HG03571 (cell line): Measurements from ENCODE around the gene FAM13B.
A peak's percentile ranks its signal among the peaks of the same experiment; 100 is the strongest.
"Not testable (repeated sequence)": the region's sequence is repeated elsewhere in the genome, so short reads cannot be mapped to it uniquely, and the experiment has no call there.

Experiments used
- ATAC-seq: cut with Tn5 transposase; IDR thresholded peaks from one replicate; pipeline ENCODE4 v1.9.1; 2021; ENCODE audit not compliant: unreplicated experiment

FAM13B gene

DNA sequence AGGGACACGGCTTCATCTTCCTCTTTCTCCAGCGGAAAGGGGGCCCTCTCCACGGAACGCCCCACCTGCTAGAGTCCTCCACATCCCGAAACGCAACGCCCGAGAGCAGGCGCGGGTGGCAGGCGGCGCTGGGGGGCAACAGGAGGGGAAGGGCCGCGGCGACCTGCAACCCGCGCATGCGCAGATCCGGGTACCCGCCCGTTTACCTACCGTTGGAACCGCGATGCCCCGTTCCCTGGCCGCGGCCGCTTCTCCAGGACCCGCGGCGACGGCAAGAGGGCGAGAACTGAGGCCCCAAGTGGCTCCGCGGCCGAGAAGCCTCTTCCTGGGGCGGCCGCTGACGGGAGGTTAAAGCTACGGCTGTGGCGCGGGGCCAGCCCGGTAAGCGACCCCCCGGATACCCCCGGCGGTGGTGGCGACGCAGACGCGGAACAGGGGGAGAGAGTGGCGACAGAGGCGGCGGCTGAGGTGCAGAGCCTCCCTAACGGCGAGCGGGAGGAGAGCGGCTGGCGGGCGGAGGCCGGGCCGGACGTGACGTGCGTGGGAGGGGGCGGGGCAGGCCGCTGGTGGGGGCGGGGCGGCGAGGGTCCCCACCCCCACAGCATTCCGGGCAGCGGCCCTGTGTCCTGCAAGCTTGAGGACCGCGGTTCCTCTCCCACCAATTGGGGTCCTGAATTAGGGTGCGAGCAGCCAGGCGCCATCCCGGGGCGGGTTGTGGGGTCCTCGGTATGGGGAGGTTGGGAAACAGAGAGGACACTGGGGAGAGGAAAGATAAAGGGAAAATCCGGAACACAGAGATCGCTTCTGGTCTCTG, at the start of gene FAM13B:
FAM13B (minus strand) TSS at position 508 of the 814 bp plus-strand sequence. CDS start 13,968 bp downstream, outside the sequence.
- ATAC-seq = peak; percentile 55

DNA sequence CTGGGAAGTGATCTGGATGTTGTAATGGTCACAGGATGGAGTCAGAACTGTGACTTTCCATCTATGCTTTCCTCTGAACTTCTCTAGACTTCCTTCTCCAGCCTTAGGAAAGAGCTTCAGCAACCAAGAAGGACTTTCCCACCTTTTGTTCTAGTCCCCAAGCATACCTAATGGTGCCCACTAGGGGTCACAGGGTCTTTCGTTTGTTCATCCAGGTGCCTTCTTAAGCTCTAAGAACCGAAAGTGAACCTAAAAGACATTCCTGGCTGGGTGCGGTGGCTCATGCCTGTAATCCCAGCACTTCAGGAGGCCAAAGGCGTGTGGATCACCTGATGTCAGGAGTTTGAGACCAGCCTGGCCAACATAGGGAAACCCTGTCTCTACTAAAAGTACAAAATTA, 49.2 kb upstream of the FAM13B start:
- ATAC-seq = no peak

DNA sequence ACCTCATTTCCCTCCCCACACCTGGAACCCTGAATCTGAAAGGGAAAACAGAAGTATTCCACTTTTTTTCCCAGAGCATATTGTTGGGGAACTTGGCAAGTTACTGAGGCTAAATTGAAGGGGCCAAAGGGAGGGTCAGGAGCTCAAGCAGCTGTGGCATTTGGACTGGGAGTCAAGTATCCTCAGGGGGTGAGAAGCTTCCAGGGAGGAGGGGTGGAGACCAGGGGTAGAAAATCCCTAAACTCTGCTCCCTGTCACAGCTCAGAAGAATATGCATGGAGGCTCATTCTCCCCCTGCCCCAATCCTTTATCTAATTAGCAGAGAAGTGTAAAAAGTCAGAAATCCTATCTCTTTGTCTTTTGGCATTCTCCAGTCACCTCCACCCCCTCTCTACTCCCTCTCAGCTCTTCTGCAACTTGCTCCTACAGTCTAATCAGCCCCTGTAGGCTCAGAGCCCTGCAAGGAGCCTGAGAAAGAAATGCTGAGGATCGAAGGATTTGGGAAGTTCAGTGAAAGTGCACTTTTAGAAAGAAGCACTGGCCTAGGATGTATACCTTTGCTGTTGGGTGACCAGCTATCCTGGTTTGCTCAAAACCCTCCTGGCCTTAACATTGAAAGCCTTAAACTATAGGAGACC, 45.2 kb upstream of the FAM13B start:
- ATAC-seq = no peak

DNA sequence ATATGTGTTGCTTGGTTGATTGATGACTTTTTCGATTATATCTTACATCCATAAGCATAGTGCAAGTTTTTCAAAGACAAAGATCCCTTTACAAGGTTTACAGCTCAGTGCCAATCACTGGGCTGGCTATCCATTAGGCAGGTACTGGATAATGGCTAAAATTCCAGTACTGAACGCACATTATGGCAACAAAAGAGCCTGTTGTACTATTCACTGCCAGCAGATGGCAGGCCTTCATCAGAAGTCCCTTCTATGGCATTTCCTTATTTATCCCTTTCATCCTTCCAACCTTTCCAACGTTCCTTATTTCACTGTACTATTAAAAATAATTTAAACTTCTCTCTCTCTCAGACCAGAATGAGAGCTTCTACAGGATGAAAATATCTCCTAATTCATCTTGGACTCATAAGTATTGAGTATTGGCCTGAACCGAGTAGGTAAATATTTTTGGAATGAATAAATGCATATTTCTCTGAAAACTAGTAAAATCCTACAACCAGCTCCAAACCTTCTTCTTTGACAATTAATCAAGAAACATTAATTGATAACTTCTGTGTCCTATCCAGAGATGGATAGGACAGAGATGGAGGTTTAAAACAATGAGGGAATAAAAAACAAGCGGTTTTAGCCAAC, 44.3 kb upstream of the FAM13B start:
- ATAC-seq = no peak

DNA sequence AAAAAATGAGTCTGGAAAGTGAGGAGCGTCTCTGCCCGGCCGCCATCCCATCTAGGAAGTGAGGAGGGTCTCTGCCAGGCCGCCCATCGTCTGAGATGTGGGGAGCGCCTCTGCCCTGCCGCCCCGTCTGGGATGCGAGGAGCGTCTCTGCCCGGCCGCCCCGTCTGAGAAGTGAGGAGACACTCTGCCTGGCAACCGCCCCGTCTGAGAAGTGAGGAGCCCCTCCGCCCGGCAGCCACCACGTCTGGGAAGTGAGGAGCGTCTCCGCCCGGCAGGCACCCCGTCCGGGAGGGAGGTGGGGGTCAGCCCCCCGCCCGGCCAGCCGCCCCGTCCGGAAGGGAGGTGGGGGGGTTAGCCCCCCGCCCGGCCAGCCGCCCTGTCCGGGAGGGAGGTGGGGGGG, 37.1 kb upstream of the FAM13B start:
- ATAC-seq = not testable (repeated sequence)

DNA sequence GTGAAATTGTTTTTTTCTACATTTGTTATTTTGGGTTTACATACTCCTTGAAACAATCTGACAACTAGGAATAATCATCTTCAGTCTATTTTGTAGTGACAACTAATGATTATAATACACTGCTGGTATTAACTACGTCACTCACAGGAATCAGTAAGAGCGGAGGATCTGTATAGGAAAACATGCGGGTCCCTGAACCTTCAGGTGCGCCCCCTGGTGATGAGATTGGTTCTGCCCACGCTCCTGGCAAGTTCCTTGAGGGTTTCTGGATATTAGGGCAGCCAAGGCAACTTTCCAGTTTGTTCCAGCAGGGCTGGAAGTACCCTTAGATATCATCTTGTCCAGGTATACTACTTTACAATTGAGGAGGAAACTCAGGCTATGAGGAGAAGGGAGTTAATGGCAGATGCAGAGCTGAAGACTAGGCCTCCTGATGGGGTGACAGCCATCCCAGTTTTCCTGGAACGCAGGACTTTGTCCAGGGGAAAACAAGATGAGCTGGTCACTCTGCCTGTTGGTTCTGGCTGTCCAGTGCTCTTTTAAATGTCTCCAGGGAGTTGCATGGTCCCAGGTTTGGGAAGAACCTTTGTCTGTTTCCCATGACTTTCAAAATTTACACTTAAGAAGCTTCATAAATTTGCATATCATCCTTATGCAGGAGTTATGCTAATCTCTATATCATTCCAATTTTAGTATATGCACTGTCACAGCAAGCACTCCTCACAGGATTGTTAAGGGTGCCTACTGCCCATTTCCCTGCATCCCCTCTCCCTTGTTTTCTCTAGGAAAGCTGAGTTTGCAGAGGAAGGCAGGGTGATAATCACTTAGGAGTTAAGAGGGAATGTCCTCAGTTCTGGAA, 36.1 kb upstream of the FAM13B start:
- ATAC-seq = no peak

DNA sequence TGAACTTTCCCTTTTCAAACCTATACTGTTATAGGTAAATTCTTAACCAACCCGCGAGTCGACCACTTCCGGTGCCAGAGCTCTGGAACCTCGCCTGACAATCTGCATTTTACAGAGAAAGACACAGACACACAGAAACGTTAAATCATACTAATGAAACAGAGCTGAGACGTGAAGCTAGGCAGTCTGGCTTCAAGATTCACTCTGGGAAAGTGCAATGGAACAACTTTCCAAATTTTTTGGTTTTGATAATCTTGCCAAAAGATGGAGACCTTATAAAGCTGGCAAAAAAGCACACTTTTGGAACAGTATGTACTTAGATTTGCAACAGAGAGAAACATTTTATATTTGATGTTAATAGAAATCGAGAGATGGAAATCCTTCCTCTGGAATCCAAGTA, 35.1 kb upstream of the FAM13B start:
- no peak for ATAC-seq

DNA sequence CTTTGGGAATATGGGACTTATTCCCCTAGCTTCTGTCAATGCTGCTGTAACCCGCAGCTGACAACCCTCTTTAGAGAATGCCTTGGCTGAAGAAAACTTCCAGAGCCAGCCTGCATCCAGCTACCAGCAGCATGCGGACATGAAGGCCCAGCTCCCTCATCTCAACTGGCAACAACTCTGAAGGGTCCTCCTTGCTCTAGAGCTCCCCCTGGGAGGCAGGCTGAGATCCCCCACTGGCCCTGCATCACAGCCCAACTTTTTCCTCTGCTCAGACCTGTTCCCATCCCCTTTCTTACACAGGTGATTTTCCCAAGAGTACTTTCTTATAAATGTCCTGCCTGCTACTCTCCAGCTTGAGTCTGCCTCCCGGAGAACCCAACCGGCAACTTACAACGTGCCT, 32.2 kb upstream of the FAM13B start:
- ATAC-seq = no peak

DNA sequence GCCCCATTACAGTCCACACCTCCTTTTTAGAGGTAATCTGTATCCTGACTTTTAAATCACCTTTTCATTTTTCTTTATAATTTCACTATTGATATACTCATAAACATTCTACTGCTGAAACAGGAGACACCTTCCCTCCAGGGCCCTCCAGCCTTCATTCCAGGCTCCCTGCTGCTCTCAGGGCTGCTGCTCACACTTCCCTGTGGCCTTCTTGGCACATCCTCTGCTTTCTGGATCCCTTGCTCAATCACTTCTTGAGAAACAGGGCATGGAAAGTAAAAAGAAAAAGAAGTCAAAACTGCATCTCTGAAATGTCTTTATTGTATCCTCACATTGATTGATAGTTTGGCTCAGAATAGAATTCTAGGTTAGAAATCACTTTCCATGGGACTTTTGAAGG, 31.6 kb upstream of the FAM13B start:
- ATAC-seq = no peak

DNA sequence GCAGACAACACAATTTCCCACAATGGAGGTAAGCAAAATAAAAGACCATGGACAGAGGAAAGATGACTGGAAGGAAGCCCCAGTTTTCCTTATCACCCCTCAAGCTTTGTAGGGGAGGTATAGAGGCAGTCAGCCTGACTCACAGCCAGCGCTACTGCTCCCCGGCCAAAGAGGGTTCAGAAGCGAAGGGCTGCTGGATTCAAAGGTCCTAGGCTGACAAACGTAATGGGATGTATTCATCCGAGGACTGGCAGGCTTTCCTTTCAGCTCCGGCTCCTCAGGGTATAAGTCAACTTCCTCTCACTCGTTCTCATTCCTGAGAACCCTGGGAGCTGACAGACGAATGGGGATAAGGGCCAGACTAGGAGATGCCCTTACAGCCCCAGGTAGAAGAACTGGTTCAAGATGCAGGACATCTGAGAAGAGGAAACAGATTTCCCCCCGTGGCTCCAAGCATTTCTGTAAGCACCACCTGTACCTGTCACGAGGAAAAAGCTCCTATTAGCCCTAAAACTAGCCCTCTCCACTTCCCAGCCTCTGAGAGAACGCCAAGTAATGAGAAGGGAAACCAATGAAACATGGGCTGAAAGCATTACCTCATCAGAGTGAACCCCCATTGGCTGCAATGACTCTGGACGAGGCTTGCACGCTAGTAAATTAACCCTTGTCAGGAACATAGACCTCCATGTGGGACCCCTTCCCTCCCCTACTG, 22.1 kb upstream of the FAM13B start:
- no peak for ATAC-seq

DNA sequence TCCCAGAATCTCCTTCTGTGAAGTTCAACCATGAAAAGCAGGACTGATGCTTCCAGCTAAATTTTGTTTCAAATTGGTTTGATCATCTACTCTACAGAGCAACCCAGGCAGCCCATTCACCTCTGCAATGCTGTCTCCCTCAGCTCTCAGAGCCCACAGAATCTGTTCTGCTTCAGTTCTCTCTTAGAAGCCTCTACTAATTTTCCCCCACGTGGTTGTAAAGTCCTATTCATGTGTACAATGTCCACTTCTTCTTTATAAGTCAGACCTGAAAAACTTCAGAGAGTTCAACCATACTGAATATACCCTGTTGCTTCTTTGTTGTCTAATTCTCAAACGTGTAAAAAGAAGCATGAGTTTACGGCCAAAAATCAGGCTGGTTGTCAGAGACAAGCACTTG, 21.3 kb upstream of the FAM13B start:
- ATAC-seq = no peak

DNA sequence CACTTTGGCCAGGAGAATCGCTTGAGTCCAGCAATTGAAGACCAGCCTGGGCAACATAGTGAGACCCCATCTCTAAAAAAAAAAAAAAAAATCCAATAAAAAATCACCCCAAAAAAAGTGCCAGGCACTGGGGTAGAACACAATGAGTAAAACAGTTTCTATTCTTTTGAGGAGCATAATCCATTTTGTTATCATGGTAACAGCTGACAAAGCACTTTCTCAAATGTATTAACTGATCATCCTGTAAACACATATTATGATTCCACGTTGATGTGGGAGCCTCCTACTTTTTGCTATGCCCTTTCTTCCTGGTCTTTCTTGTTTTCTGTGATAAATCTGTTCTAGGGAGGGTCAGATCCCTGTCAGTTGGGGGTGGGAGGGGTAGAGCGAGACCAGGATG, 20.7 kb upstream of the FAM13B start:
- no peak for ATAC-seq

DNA sequence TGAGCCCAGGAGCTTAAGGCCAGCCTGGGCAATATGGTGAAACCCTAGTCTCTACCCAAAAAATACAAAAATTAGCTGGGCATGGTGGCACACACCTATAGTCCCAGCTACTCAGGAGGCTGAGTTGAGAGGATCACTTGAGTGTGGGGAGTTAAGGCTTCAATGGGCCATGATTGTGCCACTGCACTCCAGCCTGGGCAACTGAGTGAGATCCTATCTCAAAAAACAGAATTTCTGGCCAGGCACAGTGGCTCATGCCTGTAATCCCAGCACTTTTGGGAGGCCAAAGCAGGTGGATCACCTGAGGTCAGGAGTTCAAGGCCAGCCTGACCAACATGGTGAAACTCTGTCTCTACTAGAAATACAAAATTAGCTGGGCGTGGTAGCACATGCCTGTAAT, 19.8 kb upstream of the FAM13B start:
- ATAC-seq = not testable (repeated sequence)

DNA sequence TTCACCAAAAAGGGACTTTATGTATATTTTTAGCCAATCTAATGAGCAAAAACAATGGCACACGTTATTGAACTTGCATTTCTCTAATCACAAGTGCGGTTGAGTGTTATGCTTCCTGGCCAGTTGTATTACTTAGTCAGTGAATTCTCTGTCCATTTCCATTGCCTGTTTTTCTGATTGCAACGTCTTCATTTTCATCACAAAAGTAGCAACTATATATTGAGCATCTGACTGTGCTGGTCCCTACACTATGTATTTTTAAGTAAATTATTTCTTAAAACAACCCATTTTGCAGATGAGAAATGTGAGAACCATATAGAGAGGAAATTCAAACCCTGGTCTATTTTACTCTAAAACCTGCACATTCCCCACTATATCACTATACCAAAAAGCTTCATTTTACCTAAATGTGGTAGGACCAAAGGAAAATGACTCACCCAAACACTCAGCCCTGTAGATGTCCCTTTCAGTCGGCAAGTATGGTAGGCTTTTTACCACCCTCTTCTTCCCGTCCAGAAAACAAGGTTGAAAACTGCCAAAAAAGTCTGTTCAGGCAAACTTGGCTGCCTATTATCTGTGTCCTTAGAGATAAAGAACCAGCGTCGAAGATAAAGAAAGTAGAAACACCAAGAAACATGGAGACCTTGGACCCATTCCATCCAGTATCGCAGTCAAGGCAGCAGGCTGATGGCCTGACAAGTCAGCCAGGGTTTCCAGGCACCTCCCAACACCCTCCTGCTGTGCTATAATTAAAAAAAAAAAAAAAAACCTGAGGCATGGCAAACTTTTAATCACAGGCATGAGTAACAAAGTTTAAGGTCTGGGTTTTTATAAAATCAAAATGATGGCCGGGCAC, 18.8 kb upstream of the FAM13B start:
- no peak for ATAC-seq

DNA sequence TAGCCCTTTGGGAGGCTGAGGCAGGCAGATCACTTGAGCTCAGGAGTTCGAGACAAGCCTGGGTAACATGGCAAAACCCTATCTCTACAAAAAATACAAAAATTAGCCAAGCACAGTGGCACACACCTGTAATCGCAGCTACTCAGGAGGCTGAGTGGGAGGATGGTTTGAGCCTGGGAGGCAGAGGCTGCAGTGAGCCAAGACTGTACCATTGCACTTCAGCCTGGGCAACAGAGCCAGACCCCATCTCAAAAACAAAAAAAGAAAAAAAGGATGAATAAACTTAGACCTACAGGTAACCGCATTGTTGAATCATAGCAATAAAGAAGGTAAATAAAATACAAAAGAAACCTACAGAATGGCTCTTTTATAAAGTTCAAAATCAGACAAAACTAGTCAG, 12.4 kb upstream of the FAM13B start:
- not testable (repeated sequence) for ATAC-seq

DNA sequence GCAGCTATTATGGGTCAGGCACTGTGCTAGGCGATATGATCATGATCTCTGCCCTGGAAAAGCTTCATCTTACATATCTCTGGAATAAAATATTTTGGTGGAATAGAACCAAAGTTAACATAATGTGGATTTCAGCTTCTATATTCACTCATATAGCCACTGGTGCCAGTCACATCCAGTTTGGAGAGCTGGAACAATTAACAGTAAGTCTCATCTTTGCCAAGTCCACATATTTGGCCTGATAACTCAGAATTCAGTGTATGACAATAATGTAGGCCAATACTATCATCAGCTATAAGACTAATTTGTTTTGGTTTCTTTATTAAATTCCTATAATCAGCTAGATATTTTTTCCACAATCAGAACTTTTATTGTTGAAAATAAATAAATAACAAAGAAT, 5.9 kb upstream of the FAM13B start:
- no peak for ATAC-seq

DNA sequence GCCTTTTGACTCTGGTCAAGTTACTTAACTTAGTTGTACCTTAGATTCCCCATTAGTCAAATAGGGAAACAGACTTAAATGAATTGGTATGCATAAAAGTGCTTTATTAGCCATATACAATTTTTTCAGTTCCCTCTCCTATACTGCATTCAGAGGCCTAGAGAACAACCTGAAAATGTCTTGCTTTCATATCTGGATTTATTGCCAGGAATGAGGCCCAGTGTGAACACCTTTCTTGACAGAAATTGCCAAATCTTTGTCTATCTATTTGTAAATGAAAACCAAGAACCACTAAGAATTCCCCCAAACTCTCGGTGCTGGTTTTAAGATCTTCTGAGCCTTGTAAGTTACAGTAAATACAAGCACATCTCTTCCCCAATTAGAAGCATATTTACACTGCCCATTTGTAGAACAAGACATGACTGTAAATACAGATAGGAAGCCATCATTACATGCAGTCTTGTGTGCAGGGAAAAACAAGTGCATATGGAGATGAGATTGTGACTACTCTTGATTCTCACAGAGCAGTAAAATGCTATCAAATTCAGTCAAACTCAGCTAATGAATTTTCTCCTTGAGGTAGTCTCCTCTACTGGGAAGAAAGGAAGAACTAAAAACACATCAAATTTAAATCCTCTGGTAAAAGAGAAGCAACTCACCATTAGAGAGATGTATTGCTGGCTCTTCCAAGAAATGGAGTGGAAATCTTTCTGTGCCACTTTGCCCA, 5.2 kb upstream of the FAM13B start:
- ATAC-seq = no peak

DNA sequence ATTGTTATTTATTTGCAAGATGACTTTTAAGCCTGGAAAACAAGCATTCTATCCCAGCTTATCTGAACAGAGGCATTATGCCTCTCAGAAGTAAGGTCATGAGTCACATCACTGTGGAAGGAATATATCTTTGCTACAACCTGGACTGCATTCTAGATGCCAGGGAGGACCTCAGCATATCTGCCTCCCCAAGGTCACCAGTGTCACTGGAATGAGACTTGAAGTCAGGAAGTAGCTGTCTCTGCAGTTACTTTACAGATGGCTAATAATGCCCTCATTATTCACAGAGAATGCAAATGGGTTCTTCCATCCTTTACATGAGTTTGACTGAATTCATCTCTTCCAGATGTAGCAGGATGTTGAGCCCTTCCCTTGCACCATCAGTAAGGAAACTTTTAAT, 4.4 kb upstream of the FAM13B start:
- no peak for ATAC-seq
